ENCODE results near the gene GRK6.
A peak's percentile ranks its signal among the peaks of the same experiment; 100 is the strongest.
"Not testable (repeated sequence)": the region's sequence is repeated elsewhere in the genome, so short reads cannot be mapped to it uniquely, and the experiment has no call there.

GRK6 gene

DNA sequence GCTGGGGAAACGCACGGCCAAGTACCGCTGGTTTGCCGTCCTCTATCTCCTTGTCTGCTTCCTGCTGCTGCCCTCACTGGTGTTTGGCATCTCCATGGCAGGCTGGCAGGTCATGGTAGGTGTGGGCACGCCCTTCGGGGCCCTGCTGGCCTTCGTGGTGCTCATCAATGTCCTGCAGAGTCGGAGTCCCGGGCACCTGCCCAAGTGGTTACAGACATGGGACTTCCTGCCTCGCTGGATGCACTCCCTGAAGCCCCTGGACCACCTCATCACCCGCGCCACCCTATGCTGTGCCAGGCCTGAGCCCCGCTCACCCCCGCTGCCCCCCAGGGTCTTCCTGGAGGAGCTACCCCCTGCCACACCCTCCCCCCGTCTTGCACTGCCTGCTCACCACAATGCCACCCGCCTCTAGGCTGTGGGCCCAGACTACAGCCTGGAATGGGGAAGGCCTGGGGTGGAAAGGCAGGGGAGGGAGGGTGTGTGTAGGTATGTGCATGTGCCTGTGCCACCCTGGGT is 28.5 kb upstream of the GRK6 start:
- no peak for DNase-seq (ENCODE audit: low read depth in 2 of 2)

DNA sequence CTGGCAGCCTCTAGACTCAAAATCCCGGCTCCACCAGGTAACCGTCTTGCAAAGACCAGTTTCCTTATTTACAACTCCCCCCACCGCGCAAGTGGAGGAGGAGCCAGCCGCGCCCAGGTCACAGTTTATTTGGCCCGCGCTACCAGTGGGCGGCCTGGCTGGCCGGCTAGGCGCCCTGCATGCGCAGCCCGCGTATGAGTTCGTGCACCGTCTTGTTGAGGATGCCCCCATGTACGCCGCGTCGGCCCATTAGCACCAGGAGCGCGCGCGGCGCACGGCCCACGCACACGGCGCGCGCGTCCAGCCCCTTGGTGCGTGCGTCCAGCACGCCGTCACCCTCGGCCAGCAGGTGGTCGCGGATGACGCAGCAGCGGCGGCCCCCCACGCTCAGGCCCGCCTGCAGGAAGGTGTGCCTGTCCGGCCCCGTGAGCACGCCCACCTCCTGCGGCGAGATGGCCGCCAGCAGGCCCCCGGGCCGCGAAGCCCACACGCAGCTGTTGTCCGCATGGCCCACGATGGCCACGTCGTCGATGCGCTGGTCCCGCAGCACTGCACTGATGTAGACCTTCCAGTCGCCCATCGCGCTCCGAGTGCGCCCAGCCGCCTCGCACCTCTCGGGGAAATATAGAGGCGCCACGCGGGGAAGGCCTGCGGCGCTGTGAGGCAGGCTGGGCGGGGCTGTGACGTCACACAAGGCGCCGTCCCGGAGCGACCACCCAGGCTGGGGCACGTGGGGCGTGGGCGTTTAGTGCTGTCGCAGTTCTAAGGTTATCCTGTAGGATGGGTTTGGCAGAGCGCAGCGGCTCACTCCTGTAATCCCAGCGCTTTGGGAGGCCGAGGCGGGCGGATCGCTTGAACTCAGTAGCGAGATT is 26.2 kb upstream of the GRK6 start, which contains the start of gene PFN3:
Gene PFN3 (minus strand): TSS at position 665 of the 872 bp plus-strand sequence. CDS start 85 bp downstream, at position 580.
- no peak for DNase-seq (ENCODE audit: low read depth in 2 of 2)

DNA sequence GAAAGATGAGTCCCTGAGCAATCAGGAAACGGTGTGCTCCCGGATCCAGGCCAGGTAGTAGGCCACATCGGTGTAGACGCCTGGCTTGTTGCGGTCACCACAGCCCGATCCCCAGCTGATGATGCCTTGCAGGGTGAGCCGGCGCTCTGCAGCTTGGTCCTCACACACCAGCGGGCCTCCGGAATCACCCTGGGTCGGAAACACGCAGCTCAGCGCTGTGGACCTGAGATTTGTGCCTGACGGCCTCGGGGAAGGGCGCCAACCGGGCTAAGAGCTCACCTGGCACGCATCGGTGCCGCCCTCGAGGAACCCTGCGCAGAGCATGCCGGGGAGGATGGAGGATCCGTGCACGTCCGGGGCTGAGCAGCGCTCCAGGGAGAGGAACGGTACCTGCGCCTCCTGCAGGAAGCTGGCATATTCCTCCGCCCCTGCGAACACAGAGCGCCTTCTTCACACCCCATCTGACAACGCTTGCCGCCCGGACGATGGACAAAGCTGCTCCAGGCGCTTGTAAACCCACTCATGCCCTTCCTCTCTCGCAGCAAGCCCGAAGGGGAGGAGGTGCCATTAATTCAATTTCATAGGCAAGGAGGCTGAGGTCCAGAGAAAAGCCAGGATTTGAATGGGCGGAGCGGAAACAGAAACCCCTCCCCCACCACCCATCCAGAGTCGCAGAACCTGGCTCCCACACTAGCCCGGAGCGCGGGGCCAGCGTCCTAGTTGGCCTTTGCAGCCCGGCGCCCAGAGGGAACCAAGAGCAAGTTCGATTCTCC is 24.0 kb upstream of the GRK6 start:
- peak in 1 of 2 donors; percentile 61 for DNase-seq (ENCODE audit: low read depth in 2 of 2)

DNA sequence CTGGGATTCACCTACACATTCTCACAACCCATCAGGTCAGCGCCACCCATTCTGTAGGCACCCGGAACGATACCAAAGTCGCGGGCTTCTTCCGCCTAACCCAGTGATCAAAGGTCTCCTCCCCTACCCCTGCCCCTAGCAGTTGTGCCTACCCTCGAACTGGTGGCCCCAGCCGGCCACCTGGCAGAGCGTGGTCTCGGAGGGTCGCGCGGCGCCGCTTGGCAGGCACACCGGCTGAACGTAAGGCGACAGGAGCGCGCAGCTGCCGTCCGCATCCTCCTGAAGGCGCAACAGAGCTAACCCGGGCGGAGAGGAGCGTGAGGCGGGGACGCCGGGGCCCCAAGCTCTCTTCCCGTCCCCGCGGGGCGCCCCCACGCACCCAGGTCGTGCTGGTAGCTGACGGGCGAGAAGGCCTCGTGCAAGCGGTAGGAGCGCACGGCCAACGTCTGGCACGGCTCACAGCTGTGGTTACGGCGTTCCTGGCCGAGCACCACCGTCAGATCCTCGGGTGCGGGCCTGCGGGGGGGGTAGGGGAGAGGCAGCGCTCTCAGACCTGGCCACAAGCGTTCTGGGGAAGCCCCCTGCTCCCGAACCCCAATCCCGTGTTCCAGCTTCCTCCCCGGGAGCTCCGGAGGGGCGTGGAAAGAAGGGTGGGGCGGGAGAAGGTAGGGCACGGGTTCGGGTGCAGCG is 23.2 kb upstream of the GRK6 start:
- DNase-seq (ENCODE audit: low read depth in 2 of 2): peak in 1 of 2 donors; percentile 13

DNA sequence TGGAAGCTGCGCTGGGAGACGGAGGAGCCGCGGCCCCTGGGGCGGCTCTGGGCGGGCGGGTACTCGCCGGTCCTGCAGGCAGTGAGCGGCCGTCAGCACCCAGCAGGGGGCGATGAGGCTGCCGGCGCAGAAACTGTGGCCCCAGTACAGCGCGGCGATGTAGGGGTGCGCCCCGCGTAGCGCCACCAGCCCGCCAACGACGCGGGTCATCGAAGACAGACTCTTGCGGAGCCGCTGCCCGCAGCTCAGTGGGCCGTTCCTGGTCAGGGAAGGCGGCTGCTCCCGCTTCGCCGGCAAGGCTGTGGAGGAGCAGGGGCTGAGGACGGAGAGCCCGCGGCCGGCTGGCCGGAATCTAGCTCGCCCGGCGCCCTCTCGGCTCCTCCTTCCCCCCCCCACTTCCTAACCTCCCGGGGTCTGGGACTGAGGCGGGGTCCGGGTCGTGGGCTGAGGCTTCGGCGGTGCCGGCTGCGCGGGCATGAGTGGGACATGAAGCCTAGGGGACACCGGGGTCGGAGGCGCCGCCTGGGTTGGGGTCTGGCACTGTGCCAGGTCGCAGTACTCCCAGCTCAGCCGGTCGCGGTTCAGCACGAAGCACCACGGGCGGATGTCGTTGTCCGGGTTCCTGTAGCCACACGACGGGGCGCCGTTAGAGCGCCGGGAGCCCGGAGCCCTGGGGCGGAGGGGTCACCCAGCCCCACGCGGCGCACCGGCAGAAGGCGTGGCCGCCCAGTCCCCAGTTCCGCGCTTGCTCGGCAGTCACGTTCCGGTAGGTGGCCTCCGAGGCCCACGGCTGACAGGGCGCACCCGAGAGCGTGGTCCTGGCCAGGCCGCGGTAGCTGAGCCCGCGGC is 22.5 kb upstream of the GRK6 start:
- peak; percentile 77 to 79 for DNase-seq (ENCODE audit: low read depth in 2 of 2)

GRCh38 chr5:177404641-177405179 is 21.8 kb upstream of the GRK6 start:
- DNase-seq (ENCODE audit: low read depth in 2 of 2): no peak

- no peak for DNase-seq (ENCODE audit: low read depth in 2 of 2)
Measured at GRCh38 chr5:177405312-177405711, 21.2 kb upstream of the GRK6 start.

DNA sequence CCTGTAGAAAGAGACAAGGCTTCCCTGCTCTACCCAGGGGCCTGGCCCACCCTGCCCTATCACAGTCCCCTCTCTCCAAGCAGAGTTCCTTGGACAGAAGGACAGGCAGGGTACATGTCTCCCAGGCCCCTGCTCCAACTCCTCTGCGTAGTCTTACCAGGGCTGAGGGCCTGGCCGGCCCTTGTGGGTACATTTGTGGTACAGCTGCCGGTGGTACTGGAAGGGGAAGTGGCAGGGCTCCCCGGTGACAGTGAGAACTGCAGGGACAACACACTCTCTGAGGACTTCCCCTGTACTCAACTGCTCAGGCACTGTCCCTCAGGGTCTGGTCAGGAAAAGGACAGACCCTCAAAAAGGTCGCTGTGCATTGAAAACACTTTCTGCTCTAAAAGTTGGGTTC is 20.7 kb upstream of the GRK6 start:
- DNase-seq (ENCODE audit: low read depth in 2 of 2): no peak

DNA sequence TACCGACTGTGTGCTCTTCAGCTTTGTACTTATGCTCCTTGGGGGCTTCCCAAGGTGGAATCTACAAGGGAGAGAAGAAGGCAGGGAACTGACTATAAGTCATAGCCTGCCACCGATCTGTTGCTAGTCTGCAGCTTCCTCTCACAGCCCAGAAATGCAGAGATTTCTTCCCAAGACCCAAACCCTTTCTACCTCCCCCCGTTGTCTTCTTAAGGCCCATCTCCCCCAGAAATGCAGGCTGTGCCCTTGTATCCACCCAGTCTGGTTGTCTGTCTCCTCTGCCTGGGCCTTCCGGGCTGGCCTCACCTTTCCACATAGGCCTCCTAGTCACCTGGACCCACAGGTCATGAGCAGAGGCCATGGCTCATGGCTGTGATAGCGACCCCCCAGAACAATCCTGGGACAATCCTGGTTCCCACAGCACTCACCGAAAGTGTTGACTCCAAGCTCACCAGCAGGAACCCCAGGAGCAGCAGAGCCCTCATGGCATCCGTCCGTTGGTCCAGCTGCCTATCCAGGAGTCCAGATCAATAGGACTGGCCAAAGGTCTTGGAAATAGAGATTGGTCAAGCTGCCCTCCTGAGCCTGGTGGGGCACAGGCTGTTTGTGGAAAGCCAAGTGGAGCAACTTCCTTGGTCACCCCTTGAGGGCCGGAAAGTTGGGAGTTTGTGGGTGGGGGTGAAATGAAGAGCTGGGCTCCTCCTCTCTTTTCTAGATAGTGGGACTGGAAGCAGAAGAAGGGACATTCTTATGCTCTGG is 17.3 kb upstream of the GRK6 start, which contains the start of gene F12:
Gene F12 (minus strand): TSS at position 522 of the 759 bp plus-strand sequence. CDS start 37 bp downstream, at position 485.
- no peak for DNase-seq (ENCODE audit: low read depth in 2 of 2)

GRCh38 chr5:177410575-177410974 is 15.9 kb upstream of the GRK6 start:
- no peak for DNase-seq (ENCODE audit: low read depth in 2 of 2)

DNA sequence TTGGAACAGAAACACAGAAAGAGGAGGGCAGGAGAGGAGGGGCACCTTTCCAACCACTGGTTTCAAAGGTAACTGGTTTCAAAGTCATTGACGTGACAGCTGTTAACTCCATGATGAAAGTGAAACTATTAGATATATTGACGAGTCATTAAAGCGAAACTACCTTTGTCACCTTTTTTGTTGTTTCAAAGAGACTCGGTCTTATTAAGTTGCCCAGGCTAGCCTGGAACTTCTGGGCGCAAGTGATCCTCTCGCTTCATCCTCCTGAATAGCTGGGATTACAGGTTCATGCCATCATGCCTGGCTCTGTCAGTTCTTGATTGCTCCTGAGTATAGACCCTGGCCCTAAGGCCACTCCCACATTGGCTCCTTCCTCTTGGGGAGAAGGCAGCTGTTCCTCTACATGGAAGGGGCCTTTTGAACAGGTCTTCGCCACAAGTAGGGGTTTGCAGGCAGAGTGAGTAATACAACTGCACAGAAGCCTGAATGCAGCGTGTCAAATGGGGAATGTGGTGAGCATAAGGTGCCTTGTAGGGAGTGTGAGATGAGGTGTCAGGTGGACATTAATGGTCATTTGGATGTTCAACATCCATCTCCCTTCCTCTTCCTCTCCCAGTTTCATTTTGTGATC is 13.8 kb upstream of the GRK6 start:
- DNase-seq (ENCODE audit: low read depth in 2 of 2): no peak

GRCh38 chr5:177414481-177414880 is 12.0 kb upstream of the GRK6 start:
- no peak for DNase-seq (ENCODE audit: low read depth in 2 of 2)

DNA sequence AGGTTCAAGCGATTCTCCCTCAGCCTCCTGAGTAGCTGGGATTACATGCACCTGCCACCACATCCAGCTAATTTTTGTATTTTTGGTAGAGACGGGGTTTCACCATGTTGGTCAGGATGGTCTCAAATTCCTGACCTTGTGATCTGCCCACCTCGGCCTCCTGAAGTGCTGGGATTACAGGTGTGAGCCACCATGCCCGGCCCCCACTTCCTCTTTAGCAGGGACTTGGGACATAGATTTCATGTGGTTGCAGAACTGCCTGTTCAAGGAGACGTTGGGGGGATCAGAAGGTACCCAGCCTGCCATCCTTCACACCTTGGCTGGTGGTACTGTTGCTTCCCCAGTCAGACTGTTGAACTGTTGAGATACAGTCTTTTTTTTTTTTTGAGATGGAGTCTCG is 9.4 kb upstream of the GRK6 start:
- not testable (repeated sequence) for DNase-seq (ENCODE audit: low read depth in 2 of 2)

- DNase-seq (ENCODE audit: low read depth in 2 of 2): no peak
Measured at GRCh38 chr5:177419046-177419445, 7.4 kb upstream of the GRK6 start.

DNA sequence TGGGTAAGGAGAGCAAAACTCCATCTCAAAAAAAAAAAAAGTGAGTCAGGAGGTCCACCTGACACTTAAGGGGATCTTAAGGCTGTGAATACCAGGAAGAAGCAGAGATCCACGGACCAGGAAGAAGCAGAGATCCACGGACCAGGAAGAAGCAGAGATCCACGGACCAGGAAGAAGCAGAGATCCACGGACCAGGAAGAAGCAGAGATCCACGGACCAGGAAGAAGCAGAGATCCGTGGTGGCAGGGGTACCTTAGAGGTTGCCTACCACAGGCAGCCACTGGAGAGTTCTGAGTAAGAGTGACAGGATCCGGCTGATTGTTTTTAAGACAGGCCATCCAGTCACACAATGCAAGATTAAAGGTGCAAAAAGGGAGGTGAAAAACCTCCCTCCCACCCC is 6.0 kb upstream of the GRK6 start:
- DNase-seq (ENCODE audit: low read depth in 2 of 2): not testable (repeated sequence)

GRCh38 chr5:177421062-177421798 is 5.2 kb upstream of the GRK6 start:
- DNase-seq (ENCODE audit: low read depth in 2 of 2): no peak

- no peak for DNase-seq (ENCODE audit: low read depth in 2 of 2)
Measured at GRCh38 chr5:177423671-177424070, 2.8 kb upstream of the GRK6 start.

DNA sequence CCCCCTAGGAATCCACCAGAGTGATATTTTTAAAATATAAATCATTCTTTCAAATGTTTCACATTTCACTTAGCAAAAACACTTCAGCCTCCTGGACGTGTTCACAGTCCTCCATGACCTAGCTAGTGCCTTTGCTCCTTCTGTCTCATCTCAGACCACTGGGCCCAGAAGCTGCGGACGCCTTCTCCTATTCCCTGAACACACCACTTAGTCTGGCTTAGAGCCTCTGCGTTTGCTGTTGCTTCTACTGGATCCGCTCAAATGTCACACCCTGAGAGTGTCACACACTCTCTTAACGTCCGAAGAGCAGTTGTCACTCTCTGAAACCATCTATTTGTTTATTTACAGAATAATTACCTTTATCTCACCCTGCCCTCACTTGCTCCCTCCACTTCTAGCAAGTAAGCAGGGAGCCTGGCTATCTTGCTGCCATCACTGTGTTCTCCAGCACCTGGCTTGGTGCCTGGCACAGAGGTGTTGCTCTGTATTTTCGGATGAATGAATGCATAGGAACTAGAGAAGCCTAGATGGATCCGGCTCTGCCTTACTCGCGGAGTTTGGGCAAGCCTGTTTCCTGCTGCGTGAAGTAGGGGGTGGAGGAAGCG is 1.2 kb upstream of the GRK6 start:
- no peak for DNase-seq (ENCODE audit: low read depth in 2 of 2)
